ENCODE results near the gene CNOT10.

The CNOT10 gene

GRCh38 chr3:32819551-32820348 is 134.8 kb downstream of the CNOT10 start:
- DNase-seq: no peak

GRCh38 chr3:32820430-32820829 is 135.4 kb downstream of the CNOT10 start:
- DNase-seq: no peak

- DNase-seq: no peak
Observed at GRCh38 chr3:32820971-32821685, 136.1 kb downstream of the CNOT10 start.

DNA sequence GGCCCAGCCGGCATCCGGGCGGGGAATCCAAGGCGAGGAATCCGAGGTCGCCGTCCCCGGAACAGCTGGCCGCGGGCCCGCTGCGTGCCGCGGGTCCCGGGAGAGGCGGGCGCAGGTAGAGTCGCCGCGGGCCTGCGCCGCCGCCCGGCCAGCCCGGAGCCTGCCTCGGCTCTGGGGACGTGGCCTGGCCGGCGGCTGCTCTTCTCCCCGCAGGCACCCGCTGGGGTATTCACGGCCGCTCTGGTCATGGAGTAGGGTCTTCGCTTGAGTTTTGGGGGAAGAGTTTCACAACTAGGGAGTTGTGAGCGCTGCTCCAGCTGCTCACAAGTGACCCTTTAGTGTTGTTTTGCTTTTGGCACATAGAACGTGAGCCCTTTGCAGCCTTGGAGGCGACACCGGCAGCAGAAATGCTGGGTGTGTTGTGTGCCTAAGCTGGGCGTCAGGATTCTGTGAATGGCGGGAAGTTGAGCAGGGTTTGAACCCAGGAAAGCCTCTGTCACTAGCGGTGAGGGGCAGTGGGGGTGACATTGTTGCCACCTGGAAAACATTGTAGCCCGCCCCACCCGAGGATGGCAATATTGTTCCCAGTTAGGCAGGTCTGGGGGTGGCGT is 136.8 kb downstream of the CNOT10 start:
- no peak for DNase-seq

DNA sequence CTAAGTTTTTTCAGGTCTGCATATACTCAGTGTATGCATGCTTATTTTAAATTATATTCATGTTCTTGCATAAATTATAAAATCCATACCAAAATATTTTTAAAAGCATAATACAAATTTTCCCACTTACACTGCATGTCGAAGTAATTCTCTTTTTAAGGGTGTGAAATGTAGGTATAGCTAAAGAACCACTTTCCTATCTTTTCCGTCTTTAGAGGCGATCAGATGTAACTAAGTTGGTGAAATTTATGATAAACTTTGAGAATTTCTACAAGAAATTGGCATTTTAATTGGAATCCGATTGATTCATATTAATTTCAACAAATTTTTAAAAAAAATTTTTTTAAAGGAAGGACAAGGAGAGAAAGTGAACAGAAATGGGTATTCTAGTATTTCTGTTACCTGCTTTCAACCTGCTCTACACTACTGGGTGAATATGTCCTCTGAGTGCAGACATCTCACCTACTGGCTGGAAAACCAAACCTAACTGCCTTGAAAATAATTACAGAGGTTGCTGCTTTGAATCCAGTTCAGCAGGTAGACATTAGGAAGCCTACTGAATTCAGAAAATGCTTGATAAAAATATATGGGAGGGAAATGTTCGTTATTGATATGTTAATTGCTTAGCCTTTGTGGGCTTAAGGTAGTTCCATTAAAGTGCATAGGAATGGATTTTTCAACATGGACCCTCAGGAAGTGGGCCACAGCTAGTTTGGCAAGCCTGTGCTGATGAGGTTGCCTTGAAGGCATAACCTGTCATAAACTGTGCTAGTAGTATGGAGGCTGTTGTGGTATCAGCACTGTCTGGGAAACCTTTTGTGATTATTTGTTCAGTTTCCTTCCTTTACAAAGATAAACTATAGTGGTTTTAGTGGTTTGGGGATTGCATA is 137.9 kb downstream of the CNOT10 start:
- DNase-seq: no peak
